ENCODE measurements around the gene TMEM9B. TPM values are rescaled to one million over a fixed set of nuclear protein-coding genes. Genes with fewer than 3 reads are reported as not detected.
"Not testable (repeated sequence)": the region's sequence is repeated elsewhere in the genome, so short reads cannot be mapped to it uniquely, and the experiment has no call there.

TMEM9B gene
- total RNA-seq, 1 experiment from 2014 or later = 30.0 TPM

GRCh38 chr11:8985462-8985861, 21.2 kb upstream of the TMEM9B start:
- peaks cover 20% of the 10 kb centered on the region for H3K4me1 Mint-ChIP-seq (ENCODE audit: insufficient read depth, unreplicated experiment)
- no TSS peak for BruUV-seq (replicated peaks)
- no peaks in the 10 kb centered on the region for H3K27me3 Mint-ChIP-seq (ENCODE audit: insufficient read depth, unreplicated experiment)
- ChIA-PET POLR2A (no interaction called here), CTCF (interaction anchor here (0.7 to 1.6 kb wide), 3 partner anchors 12 to 30 kb away, joined by 3 to 6 read pairs (median 3); no protein-coding TSS in a partner anchor)
- H3K4me3 Mint-ChIP-seq (ENCODE audit: unreplicated experiment) = no peak overlapping the region
- no peak for DNase-seq (ENCODE audit: unreplicated experiment)
- no peak overlapping the region for H3K27ac Mint-ChIP-seq (ENCODE audit: low read depth, unreplicated experiment)
- H3K9me3 Mint-ChIP-seq (ENCODE audit: unreplicated experiment) = no peaks in the 10 kb centered on the region
- TF ChIP-seq CTCF (IDR thresholded peaks at IDR 0.05; ENCODE audit: unreplicated experiment) = no peak
- intact Hi-C loops (cut with micrococcal nuclease) = no loop called here
- H3K36me3 Mint-ChIP-seq (ENCODE audit: insufficient read depth, unreplicated experiment) = no peaks in the 10 kb centered on the region

GRCh38 chr11:8983552-8983951, 19.3 kb upstream of the TMEM9B start:
- Mint-ChIP-seq H3K27ac (ENCODE audit: low read depth, unreplicated experiment) (no peak overlapping the region), H3K27me3 (ENCODE audit: insufficient read depth, unreplicated experiment) (no peaks in the 10 kb centered on the region), H3K9me3 (ENCODE audit: unreplicated experiment) (no peaks in the 10 kb centered on the region), H3K4me3 (ENCODE audit: unreplicated experiment) (no peak overlapping the region), H3K36me3 (ENCODE audit: insufficient read depth, unreplicated experiment) (no peaks in the 10 kb centered on the region), H3K4me1 (ENCODE audit: insufficient read depth, unreplicated experiment) (peaks cover 3% of the 10 kb centered on the region)
- intact Hi-C loops (cut with micrococcal nuclease) = no loop called here
- BruUV-seq (replicated peaks) = no TSS peak
- ChIA-PET CTCF (no interaction called here), POLR2A (interaction anchor here (0.9 kb wide), 1 partner anchor 14 kb away, joined by 3 read pairs; no protein-coding TSS in a partner anchor)
- TF ChIP-seq CTCF (IDR thresholded peaks at IDR 0.05; ENCODE audit: unreplicated experiment) = no peak
- DNase-seq (ENCODE audit: unreplicated experiment) = no peak

GRCh38 chr11:8980485-8980884, 16.2 kb upstream of the TMEM9B start:
- POLR2A ChIA-PET = interaction anchor here (0.7 to 1.6 kb wide), 2 partner anchors 9 to 854 kb away, joined by 3 read pairs; no protein-coding TSS in a partner anchor
- Mint-ChIP-seq H3K4me3 (ENCODE audit: unreplicated experiment) (no peak overlapping the region), H3K4me1 (ENCODE audit: insufficient read depth, unreplicated experiment) (no peaks in the 10 kb centered on the region), H3K27ac (ENCODE audit: low read depth, unreplicated experiment) (no peak overlapping the region), H3K27me3 (ENCODE audit: insufficient read depth, unreplicated experiment) (no peaks in the 10 kb centered on the region), H3K9me3 (ENCODE audit: unreplicated experiment) (no peaks in the 10 kb centered on the region), H3K36me3 (ENCODE audit: insufficient read depth, unreplicated experiment) (no peaks in the 10 kb centered on the region)
- DNase-seq (ENCODE audit: unreplicated experiment) = no peak
- BruUV-seq (replicated peaks) = no TSS peak
- intact Hi-C loops (cut with micrococcal nuclease) = no loop called here
- CTCF ChIA-PET = interaction anchor here (0.7 to 1.7 kb wide), 2 partner anchors 157 to 262 kb away, joined by 3 to 6 read pairs; no protein-coding TSS in a partner anchor
- TF ChIP-seq CTCF (IDR thresholded peaks at IDR 0.05; ENCODE audit: unreplicated experiment) = no peak

- POLR2A ChIA-PET; H3K27ac Mint-ChIP-seq (ENCODE audit: low read depth, unreplicated experiment); H3K4me1 Mint-ChIP-seq (ENCODE audit: insufficient read depth, unreplicated experiment); H3K27me3 Mint-ChIP-seq (ENCODE audit: insufficient read depth, unreplicated experiment); H3K9me3 Mint-ChIP-seq (ENCODE audit: unreplicated experiment); DNase-seq (ENCODE audit: unreplicated experiment); BruUV-seq (replicated peaks); intact Hi-C loops (cut with micrococcal nuclease); H3K4me3 Mint-ChIP-seq (ENCODE audit: unreplicated experiment); CTCF ChIA-PET; H3K36me3 Mint-ChIP-seq (ENCODE audit: insufficient read depth, unreplicated experiment): not testable (repeated sequence)
These were observed 15.1 kb upstream of the TMEM9B start for GRCh38 chr11:8979365-8979764.

GRCh38 chr11:8973121-8973520, 8.9 kb upstream of the TMEM9B start:
- intact Hi-C loops (cut with micrococcal nuclease) = no loop called here
- no peak for DNase-seq (ENCODE audit: unreplicated experiment)
- H3K9me3 Mint-ChIP-seq (ENCODE audit: unreplicated experiment) = no peaks in the 10 kb centered on the region
- no peaks in the 10 kb centered on the region for H3K4me1 Mint-ChIP-seq (ENCODE audit: insufficient read depth, unreplicated experiment)
- H3K27ac Mint-ChIP-seq (ENCODE audit: low read depth, unreplicated experiment) = no peak overlapping the region
- H3K36me3 Mint-ChIP-seq (ENCODE audit: insufficient read depth, unreplicated experiment) = no peaks in the 10 kb centered on the region
- H3K27me3 Mint-ChIP-seq (ENCODE audit: insufficient read depth, unreplicated experiment) = no peaks in the 10 kb centered on the region
- ChIA-PET POLR2A (interaction anchor here (1.7 kb wide), 1 partner anchor 9 kb away, joined by 7 read pairs; the partner anchor contains the start of gene TMEM9B), CTCF (interaction anchor here (1.4 kb wide), 1 partner anchor 42 kb away, joined by 6 read pairs; no protein-coding TSS in a partner anchor)
- BruUV-seq (replicated peaks) = no TSS peak
- H3K4me3 Mint-ChIP-seq (ENCODE audit: unreplicated experiment) = no peak overlapping the region
- no peak for TF ChIP-seq CTCF (IDR thresholded peaks at IDR 0.05; ENCODE audit: unreplicated experiment)

Measured in MCF 10A (cell line).